ENCODE data around the gene OVOL3. TPM values are rescaled to one million over a fixed set of nuclear protein-coding genes. Genes with fewer than 3 reads are reported as not detected.

Gene OVOL3
- total RNA-seq, 2 experiments from 2014 or later = not detected

- Mint-ChIP-seq H3K36me3 (peaks cover 40% of the 10 kb centered on the region), H3K4me3 (no peak overlapping the region), H3K4me1 (no peaks in the 10 kb centered on the region), H3K27me3 (no peaks in the 10 kb centered on the region), H3K9me3 (ENCODE audit: low read depth) (no peaks in the 10 kb centered on the region), H3K27ac (no peak overlapping the region)
- no peak for DNase-seq
- CTCF ChIA-PET = interaction anchor here (0.6 to 2.2 kb wide), 3 partner anchors 20 to 22 kb away, joined by 3 to 7 read pairs (median 3); no protein-coding TSS in a partner anchor
- no peak for ATAC-seq
Measured at GRCh38 chr19:36149673-36150406, 38.9 kb downstream of the OVOL3 start.

- DNase-seq (no peak), ATAC-seq (no peak)
- CTCF ChIA-PET = interaction anchor here (0.6 to 2.2 kb wide), 2 partner anchors 19 to 23 kb away, joined by 3 to 7 read pairs; no protein-coding TSS in a partner anchor
- H3K27me3 Mint-ChIP-seq = no peaks in the 10 kb centered on the region
- H3K27ac Mint-ChIP-seq = no peak overlapping the region
- no peaks in the 10 kb centered on the region for H3K4me1 Mint-ChIP-seq
- H3K9me3 Mint-ChIP-seq (ENCODE audit: low read depth) = no peaks in the 10 kb centered on the region
- peaks cover 34% of the 10 kb centered on the region for H3K36me3 Mint-ChIP-seq
- no peak overlapping the region for H3K4me3 Mint-ChIP-seq
Measured at GRCh38 chr19:36150586-36150985, 39.6 kb downstream of the OVOL3 start.

GRCh38 chr19:36151144-36152018 is 40.4 kb downstream of the OVOL3 start:
- Mint-ChIP-seq H3K4me1 (no peaks in the 10 kb centered on the region), H3K9me3 (ENCODE audit: low read depth) (no peaks in the 10 kb centered on the region), H3K36me3 (peaks cover 26% of the 10 kb centered on the region), H3K27ac (no peak overlapping the region), H3K4me3 (no peak overlapping the region), H3K27me3 (no peaks in the 10 kb centered on the region)
- CTCF ChIA-PET = interaction anchor here (2.2 kb wide), 1 partner anchor 24 kb away, joined by 7 read pairs; no protein-coding TSS in a partner anchor
- DNase-seq (no peak), ATAC-seq (no peak)

GRCh38 chr19:36152019-36152351 is 41.0 kb downstream of the OVOL3 start:
- Mint-ChIP-seq H3K36me3 (peaks cover 23% of the 10 kb centered on the region), H3K27me3 (no peaks in the 10 kb centered on the region), H3K4me3 (no peak overlapping the region), H3K4me1 (no peaks in the 10 kb centered on the region), H3K9me3 (ENCODE audit: low read depth) (no peaks in the 10 kb centered on the region), H3K27ac (no peak overlapping the region)
- ATAC-seq (no peak), DNase-seq (no peak)
- CTCF ChIA-PET = no interaction called here

- Mint-ChIP-seq H3K4me3 (no peak within 1 kb of the TSS), H3K27ac (no peak within 1 kb of the TSS), H3K4me1 (no peaks in the 10 kb centered on the region), H3K36me3 (peaks cover 20% of the 10 kb centered on the region), H3K27me3 (no peaks in the 10 kb centered on the region), H3K9me3 (ENCODE audit: low read depth) (no peaks in the 10 kb centered on the region)
- DNase-seq (no peak), ATAC-seq (no peak)
- CTCF ChIA-PET = interaction anchor here (0.9 kb wide), 1 partner anchor 25 kb away, joined by 4 read pairs; no protein-coding TSS in a partner anchor
Measured at GRCh38 chr19:36152352-36153091, 41.6 kb downstream of the OVOL3 start, which contains the start of gene COX7A1. COX7A1 (minus strand) TSS chr19:36152447; CDS start chr19:36152407, 40 bp downstream.

- DNase-seq (no peak), ATAC-seq (no peak)
- Mint-ChIP-seq H3K27me3 (no peaks in the 10 kb centered on the region), H3K27ac (no peak overlapping the region), H3K4me1 (no peaks in the 10 kb centered on the region), H3K36me3 (peaks cover 17% of the 10 kb centered on the region), H3K9me3 (ENCODE audit: low read depth) (no peaks in the 10 kb centered on the region), H3K4me3 (no peak overlapping the region)
- CTCF ChIA-PET = interaction anchor here (0.9 kb wide), 1 partner anchor 25 kb away, joined by 4 read pairs; no protein-coding TSS in a partner anchor
Measured at GRCh38 chr19:36153126-36153525, 42.2 kb downstream of the OVOL3 start.

GRCh38 chr19:36160821-36161596 is 50.1 kb downstream of the OVOL3 start:
- H3K9me3 Mint-ChIP-seq (ENCODE audit: low read depth) = no peaks in the 10 kb centered on the region
- H3K27ac Mint-ChIP-seq = no peak overlapping the region
- DNase-seq = no peak
- H3K4me1 Mint-ChIP-seq = no peaks in the 10 kb centered on the region
- no peak for ATAC-seq
- H3K27me3 Mint-ChIP-seq = no peaks in the 10 kb centered on the region
- CTCF ChIA-PET = no interaction called here
- H3K4me3 Mint-ChIP-seq = no peak overlapping the region
- peaks cover 3% of the 10 kb centered on the region for H3K36me3 Mint-ChIP-seq

Other genes with a start within 250 kb of the OVOL3 start
- gene APLP1, start 242.6 kb upstream of the OVOL3 start, total RNA-seq = 1 to 10 TPM; 1.5 to 2.0 TPM
- gene NFKBID, start 210.6 kb upstream of the OVOL3 start, total RNA-seq = 10 to 100 TPM; 52.7 to 52.9 TPM
- 100 to 1,000 TPM; 184 to 195 TPM for gene HCST, start 208.6 kb upstream of the OVOL3 start, total RNA-seq
- under 1 TPM in 1 of 2 experiments, not detected in 1; 0.96 TPM for gene TYROBP, start 202.8 kb upstream of the OVOL3 start, total RNA-seq
- 10 to 100 TPM; 11.9 TPM for gene LRFN3, start 174.8 kb upstream of the OVOL3 start, total RNA-seq
- gene SDHAF1, start 116.0 kb upstream of the OVOL3 start, total RNA-seq = 10 to 100 TPM; 19.8 to 20.2 TPM
- 1 to 10 TPM; 1.4 to 3.2 TPM for gene SYNE4, start 102.3 kb upstream of the OVOL3 start, total RNA-seq
- 10 to 100 TPM; 41.0 to 44.7 TPM for gene ALKBH6, start 96.9 kb upstream of the OVOL3 start, total RNA-seq
- gene CLIP3, start 78.3 kb upstream of the OVOL3 start, total RNA-seq = 1 to 10 TPM in 1 of 2 experiments, under 1 TPM in 1; 0.98 to 1.1 TPM
- gene THAP8, start 56.9 kb upstream of the OVOL3 start, total RNA-seq = 1 to 10 TPM; 2.4 to 4.2 TPM
- gene WDR62, start 56.2 kb upstream of the OVOL3 start, total RNA-seq = 10 to 100 TPM; 34.5 to 46.0 TPM
- gene POLR2I, start 3.7 kb downstream of the OVOL3 start, total RNA-seq = 10 to 100 TPM; 63.2 to 65.3 TPM
- 100 to 1,000 TPM; 141 to 166 TPM for gene TBCB, start 4.3 kb downstream of the OVOL3 start, total RNA-seq
- gene CAPNS1, start 28.9 kb downstream of the OVOL3 start, total RNA-seq = 100 to 1,000 TPM; 411 to 479 TPM
- gene COX7A1, start 41.3 kb downstream of the OVOL3 start, total RNA-seq = not detected
- 1 to 10 TPM; 1.6 to 2.3 TPM for gene ZNF565, start 103.5 kb downstream of the OVOL3 start, total RNA-seq
- 10 to 100 TPM; 55.1 to 75.6 TPM for gene ZNF146, start 104.0 kb downstream of the OVOL3 start, total RNA-seq

Measured in activated CD8-positive, alpha-beta memory T cell treated with anti-CD3 and anti-CD28 coated beads, Interleukin-2, amount 10 ng/mL, durations not matched to agents 7 days and 5 days (primary cell).